ENCODE data around the gene OR10K2.

The OR10K2 gene, protein sequence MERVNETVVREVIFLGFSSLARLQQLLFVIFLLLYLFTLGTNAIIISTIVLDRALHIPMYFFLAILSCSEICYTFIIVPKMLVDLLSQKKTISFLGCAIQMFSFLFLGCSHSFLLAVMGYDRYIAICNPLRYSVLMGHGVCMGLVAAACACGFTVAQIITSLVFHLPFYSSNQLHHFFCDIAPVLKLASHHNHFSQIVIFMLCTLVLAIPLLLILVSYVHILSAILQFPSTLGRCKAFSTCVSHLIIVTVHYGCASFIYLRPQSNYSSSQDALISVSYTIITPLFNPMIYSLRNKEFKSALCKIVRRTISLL

DNA sequence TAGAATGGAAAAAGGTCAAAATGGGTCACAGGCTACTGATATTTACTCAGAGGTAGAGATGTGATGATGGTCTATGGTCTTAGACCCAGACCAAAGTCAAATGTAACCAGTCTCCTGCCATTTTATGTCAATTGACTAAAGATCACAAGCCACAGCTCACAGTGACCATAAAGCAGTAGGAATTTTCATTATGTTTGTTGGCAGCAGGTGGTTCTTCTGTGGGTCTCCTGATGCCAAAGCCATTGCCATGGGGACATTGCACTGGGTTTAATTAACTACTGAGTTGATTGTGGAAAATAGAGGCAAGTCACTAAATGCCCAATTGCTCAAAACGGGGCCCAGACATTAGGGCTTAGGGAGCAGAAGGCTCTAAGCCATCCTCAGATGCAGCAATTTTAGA, at the start of gene OR10K2:
TSS of gene OR10K2 (minus strand) at position 101 of the 400 bp plus-strand sequence. CDS start 5,371 bp downstream, outside the sequence.
- no peak within 1 kb of the TSS for H3K4me3 ChIP-seq (ENCODE audit: low read depth, low read length)
- TF ChIP-seq, protein P1, sequence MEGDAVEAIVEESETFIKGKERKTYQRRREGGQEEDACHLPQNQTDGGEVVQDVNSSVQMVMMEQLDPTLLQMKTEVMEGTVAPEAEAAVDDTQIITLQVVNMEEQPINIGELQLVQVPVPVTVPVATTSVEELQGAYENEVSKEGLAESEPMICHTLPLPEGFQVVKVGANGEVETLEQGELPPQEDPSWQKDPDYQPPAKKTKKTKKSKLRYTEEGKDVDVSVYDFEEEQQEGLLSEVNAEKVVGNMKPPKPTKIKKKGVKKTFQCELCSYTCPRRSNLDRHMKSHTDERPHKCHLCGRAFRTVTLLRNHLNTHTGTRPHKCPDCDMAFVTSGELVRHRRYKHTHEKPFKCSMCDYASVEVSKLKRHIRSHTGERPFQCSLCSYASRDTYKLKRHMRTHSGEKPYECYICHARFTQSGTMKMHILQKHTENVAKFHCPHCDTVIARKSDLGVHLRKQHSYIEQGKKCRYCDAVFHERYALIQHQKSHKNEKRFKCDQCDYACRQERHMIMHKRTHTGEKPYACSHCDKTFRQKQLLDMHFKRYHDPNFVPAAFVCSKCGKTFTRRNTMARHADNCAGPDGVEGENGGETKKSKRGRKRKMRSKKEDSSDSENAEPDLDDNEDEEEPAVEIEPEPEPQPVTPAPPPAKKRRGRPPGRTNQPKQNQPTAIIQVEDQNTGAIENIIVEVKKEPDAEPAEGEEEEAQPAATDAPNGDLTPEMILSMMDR (IDR thresholded peaks at IDR 0.05; ENCODE audit: low read depth, low read length, missing control alignments) = no peak

DNA sequence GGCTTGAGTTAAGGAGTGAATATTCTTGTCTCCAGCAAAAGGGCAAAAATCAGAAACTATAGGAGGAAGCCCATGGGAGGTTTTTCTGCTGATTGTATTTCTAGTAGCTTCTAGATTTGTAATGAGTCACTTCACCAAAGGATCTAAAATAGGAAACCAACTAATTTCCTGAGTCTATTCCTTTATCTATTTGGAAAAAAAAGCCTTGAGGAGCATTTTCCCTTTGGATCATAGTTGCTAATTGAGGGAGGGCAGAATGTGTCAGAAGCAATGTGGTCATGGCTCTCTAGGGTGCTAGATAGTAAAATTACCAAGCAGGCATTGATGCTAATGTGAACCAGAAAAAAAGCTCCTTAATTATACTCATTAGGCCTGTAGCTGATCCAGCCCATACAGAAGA, 45.9 kb upstream of the OR10K2 start, which contains the start of gene OR10R2:
TSS of gene OR10R2 (plus strand) at position 301 of the 400 bp plus-strand sequence. CDS start 106 bp downstream, outside the sequence.
- H3K4me3 ChIP-seq (ENCODE audit: low read depth, low read length) = no peak within 1 kb of the TSS
- DNase-seq (ENCODE audit: low read depth) = no peak
- TF ChIP-seq, protein P1 (IDR thresholded peaks at IDR 0.05; ENCODE audit: low read depth, low read length, missing control alignments) = no peak

More for the DNA sequence above, at the start of gene OR10K2:
- DNase-seq (ENCODE audit: low read depth) = no peak

DNA sequence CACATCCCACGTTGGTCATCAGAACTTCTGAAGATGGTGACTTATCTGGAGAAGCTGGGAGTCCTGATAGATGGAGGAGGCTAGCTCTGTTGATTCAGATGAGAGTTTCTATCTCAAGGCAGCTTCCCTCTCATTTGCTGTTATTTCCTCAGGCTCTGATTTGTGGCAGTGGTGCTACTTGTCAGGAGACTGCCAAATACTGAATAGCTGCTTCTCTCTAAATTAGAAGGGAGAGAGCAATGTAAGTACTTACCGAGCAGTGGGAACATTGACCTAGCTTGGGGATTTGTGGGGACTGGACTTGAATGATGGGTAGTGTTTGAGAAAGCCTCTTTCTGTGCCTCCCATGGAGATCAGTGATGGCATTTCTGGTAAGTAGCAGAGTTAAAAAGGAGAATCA, 35.5 kb upstream of the OR10K2 start, which contains the start of gene OR10K1:
TSS of gene OR10K1 (plus strand) at position 301 of the 400 bp plus-strand sequence. CDS start 3,728 bp downstream, outside the sequence.
- TF ChIP-seq, protein P1 (IDR thresholded peaks at IDR 0.05; ENCODE audit: low read depth, low read length, missing control alignments) = no peak
- no peak for DNase-seq (ENCODE audit: low read depth)
- H3K4me3 ChIP-seq (ENCODE audit: low read depth, low read length) = no peak within 1 kb of the TSS

DNA sequence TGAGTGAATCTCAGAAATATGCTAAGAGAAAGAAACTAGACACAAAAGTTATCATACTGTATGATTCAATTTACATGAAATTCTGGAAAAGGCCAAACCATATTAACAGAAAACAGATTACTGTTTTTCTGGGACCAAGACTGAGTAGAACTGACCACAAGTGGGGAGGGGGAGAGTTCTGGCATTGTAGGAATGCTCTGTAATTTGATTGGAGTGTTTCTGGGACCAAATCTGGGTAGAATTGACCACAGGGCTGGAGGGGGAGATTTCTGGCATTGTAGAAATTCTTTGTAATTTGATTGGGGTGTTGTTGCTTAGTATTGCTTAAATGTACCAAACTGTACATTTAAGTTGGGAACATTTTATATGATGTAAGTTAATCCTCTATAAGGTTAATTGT, 32.2 kb upstream of the OR10K2 start:
- DNase-seq (ENCODE audit: low read depth) = no peak
- TF ChIP-seq, protein P1 (IDR thresholded peaks at IDR 0.05; ENCODE audit: low read depth, low read length, missing control alignments) = no peak
- H3K4me3 ChIP-seq (ENCODE audit: low read depth, low read length) = no peak overlapping the region

DNA sequence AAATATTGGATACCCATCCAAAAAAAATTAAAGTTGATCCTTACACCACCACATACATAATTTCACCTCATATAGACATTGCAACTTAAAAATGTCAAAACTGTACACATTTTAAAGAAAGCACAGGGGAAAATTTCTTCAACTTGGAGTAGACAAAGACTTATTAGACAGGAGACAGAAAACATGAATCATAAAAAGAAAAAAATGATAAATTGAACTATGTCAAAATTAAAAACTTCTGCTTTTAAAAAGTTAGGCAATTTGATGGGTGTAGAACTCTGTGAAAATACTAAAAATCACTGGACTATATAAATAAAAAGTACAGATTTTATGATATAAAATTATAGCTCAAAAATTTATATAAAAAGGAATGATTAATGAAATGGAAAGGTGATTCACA, 31.2 kb upstream of the OR10K2 start:
- H3K4me3 ChIP-seq (ENCODE audit: low read depth, low read length) = no peak overlapping the region
- TF ChIP-seq, protein P1 (IDR thresholded peaks at IDR 0.05; ENCODE audit: low read depth, low read length, missing control alignments) = no peak
- DNase-seq (ENCODE audit: low read depth) = no peak

DNA sequence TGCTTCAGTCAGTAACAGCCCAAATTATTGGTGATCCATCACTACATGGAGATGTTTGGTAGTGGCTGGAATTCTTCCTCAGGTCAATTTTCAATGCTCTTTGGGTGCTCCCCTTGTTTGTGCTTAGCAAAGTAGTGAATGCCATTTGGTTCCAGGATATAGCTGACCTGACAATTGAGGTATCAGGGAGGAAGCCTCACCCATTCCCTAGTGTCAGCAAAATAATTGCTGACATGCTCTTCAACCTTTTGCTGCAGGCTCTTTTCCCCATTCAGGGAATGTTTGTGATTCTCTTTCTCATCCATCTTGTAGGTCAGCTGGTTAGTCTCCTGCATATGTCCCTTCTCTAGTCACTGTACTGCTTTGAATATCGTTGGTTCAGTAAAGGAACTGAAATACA, 28.5 kb upstream of the OR10K2 start:
- no peak for DNase-seq (ENCODE audit: low read depth)
- no peak overlapping the region for H3K4me3 ChIP-seq (ENCODE audit: low read depth, low read length)
- TF ChIP-seq, protein P1 (IDR thresholded peaks at IDR 0.05; ENCODE audit: low read depth, low read length, missing control alignments) = no peak

DNA sequence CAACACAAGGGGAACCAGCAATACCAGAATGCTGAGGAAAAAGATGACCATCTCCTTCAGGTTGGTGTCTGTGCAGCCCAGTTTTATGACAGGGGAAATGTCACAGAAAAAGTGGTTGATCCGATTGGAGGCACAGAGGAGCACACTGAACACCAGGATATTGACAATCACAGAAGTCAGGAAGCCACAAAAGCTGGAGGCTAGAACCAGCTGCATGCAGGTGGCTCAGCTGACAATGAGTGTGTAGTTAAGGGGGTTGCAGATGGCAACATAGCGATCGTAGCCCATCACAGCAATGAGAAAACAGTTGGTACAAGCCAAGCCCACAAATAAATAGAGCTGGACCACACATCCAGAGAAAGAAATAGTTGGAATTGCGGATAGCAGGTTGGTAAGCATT, 19.3 kb upstream of the OR10K2 start:
- H3K4me3 ChIP-seq (ENCODE audit: low read depth, low read length) = no peak overlapping the region
- TF ChIP-seq, protein P1 (IDR thresholded peaks at IDR 0.05; ENCODE audit: low read depth, low read length, missing control alignments) = no peak
- DNase-seq (ENCODE audit: low read depth) = no peak
